Ureter (tissue), 1 donor: Measurements from ENCODE around the gene RGS3. TPM values are rescaled to one million over a fixed set of nuclear protein-coding genes. Genes with fewer than 3 reads are reported as not detected.
"Not testable (repeated sequence)": the region's sequence is repeated elsewhere in the genome, so short reads cannot be mapped to it uniquely, and the experiment has no call there.

Experiments
- DNase-seq: peaks from one replicate; pipeline ENCODE4 v3.0.0-alpha.2; 2020; ENCODE audit warnings: low spot score
- total RNA-seq: library from RNA; stranded (reverse); gene quantifications from one replicate; pipeline ENCODE4 v1.2.4, GENCODE V29; 2023
- donor health status: DM: yes; HTN: yes; CAD: no.

RGS3 gene
- total RNA-seq, 1 donor from 2014 or later: 57.9 TPM

DNA sequence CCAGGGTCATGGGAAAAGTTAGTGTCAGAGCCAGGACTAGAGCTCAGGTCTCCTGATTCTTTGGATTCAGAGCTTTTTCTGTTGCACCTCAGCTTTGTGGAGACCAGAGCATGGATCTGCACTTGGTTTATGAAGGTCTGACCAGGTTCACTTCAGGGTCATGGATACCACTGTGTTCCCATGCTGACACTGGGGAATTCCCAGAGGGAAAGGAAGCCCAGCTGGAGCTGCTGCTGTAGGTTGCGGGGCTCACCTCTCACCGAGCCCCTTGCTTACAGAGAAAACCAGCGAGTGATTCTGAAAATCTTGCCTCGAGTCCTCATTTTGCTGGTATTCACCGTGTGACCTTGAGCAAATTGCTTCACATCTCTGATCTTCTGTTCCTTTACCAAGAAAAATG is 83.0 kb downstream of the RGS3 start:
- DNase-seq: no peak

DNA sequence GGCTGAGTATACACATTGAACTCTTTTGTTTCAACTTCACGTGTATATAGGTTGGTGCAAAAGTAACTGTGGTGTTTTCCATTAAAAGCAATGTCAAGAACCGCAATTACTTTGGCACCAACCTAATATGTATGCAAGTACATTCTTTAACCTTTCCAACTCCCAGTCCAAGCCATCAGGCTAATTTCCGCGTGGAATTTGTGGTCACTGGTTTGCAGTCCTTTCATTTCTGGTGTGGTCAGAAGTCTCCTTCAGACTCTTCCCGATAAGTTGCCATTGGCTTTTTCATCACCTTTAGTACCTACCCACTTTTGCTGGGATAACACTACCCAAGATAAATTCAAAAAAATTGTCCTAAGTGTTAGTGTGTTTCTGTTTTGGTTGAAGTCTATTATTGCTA is 84.0 kb downstream of the RGS3 start:
- no peak for DNase-seq

DNA sequence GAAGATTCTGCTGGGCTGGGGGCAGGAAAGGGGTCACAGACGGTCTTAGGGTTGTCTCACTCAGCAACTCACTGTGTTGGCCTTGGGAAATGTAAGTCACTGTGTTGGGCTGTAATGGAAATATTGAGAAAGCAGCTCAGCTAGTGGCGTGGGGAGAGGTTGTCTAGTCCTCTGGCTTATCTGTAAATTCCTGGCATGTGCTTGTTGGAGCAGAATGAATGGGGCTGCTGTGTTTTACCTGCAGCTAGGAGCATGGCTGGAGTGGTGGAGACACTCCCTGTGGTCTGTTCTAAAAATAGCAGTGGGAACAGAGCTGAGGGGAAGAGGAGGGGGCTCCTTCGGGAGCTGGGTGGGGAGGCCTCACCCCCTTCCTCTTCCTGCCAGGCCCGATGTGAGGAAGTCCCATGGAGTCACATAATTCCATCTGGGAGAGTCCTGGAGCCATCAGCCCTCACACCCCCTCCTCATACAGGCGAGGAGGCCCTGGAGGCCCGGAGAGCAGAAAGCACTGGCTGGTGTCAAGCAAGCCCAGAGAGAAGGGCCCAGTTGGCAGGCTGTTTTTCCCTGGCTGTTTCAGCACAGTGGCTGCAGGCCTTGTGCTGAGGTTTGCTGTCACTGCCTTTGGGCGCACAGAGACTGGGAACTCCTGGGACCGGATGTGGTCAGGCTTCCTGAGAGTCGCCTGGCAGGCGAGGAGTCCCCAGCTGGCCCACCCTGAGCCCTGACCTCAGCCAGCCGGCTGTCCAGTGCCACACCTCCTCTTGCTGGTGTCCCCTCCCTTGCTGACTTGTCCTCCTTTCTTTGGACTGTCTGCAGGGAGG is 84.9 kb downstream of the RGS3 start:
- DNase-seq: no peak

DNA sequence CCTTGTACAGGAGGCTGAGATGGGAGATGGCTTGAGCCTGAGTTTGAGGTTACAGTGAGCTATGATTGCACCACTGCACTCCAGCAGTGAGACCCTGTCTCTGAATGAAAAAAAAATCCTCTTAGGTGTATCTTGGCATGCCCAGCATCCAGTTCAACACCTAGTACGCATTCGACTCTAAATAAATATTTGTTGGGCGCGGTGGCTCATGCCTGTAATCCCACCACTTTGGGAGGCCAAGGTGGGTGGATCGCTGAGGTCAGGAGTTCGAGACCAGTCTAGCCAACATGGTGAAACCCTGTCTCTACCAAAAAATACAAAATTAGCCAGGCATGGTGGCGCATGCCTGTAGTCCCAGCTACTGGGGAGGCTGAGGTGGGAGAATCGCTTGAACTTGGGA is 86.4 kb downstream of the RGS3 start:
- not testable (repeated sequence) for DNase-seq

DNA sequence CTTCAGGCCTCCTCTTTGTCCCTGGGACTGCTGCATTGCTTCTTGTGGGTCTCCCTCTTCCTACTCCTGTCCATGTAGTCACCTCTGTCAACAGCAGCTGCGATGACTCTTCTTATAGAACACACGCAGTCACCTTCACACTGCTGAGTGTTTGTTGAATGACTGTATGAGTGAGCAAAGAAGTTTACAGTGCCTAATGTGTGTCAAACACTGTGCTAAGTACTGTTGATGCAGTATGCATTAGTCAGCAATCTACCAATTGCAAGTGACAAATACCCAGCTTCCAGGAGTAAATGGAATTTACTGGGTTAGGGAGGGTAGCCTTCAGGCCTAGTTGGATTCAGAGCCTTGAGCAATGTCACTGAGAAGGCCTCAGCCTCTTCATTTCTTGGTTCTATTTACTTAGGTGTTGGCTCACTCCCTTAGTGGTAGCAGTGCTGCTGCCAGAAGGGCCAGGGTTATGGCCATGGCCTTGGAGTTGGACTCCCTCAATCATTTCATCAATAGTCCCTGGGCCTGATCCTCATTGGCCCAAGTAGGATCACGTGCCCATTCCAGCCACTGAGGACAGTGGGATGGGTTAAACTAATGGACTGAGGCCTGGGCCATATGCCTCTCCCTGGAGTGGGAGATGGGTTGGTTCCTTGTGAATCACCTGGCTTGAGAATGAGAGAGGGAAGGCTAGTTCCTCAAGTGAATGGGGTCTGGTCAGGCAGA is 93.5 kb downstream of the RGS3 start:
- no peak for DNase-seq

DNA sequence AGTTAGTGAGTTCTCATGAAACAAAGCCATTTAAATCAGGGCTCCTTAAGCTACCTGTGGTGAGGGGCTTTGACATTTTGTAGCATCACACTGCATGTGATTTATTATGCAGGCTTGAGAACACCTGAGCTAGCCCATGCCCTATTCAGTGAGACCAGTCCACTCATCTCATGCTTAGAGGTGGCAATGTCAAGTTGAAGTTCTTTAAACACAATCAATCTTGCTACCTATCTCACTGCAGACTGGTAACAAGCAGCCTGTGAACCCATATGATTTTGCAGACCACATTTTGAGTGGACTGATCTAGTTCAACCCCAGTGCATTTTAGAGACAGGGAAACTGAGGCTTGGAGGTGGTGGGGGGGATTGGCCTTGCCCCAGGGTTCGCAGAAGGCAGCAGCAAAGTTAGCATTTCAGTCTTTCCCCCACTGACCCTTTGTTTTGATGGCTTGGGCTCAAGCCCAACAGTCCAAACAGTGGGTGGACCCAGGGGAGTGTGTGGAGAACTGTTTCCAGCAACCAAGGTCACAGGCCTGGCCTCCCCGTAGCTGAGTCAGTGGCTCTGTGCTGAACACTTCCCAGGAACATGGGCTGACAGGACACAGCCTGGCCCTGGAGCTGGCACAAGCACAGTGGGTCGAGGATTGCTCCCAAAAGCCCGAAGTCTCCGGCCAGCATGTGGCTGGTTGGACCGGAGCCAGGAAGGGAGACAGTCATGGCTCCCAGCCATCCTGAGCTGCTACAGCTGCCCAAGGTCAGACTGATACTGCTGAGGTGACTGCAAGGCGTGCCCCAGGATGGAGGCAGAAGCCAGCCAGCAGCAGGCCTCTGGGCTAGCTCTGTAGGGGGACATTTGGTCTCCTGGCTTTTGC is 95.3 kb downstream of the RGS3 start:
- peak; percentile 72 for DNase-seq

DNA sequence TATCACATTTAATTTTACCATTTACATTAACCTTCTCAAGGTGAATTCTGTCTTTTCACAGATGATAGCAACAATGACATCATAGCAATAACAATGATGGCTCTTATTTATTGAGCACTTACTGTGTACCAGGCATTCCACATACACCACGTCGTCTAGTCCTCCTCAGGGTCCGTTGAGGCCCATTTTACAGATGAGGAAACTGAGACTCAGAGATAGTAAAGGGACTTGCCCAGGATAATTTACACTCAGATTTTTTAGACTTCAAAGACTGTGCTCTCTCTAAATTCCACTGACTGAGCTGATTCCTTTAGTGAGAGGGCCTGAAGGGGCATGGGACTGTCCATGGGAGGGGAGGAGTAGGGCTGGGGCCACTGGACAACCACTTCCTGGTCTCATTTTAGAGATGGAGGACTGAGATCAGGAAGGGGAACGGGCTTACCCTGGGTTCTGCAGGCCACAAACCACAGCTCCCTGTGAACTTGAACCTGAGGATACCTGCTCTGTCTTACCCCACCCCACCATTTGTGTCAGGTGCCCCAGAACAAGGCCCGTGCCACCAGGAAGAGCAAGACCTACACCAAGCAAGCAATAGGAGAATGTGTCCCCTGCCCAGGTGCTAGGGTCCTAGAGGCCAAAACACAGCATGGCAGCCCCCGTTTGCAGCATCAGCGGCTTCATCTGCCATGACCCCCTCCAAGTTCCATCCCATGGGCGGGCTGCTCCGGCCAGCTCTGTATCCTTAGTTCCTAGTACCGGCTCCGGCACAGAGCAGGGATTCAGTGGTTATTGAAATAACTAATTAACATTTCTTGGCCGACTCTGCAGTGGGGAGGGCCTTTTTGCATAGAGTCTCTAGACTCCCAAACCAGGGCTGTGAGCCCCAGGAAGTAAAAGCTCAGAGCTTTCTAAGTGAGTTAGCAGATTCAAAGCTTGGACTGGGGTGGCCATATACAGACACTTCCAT is 96.6 kb downstream of the RGS3 start:
- no peak for DNase-seq

DNA sequence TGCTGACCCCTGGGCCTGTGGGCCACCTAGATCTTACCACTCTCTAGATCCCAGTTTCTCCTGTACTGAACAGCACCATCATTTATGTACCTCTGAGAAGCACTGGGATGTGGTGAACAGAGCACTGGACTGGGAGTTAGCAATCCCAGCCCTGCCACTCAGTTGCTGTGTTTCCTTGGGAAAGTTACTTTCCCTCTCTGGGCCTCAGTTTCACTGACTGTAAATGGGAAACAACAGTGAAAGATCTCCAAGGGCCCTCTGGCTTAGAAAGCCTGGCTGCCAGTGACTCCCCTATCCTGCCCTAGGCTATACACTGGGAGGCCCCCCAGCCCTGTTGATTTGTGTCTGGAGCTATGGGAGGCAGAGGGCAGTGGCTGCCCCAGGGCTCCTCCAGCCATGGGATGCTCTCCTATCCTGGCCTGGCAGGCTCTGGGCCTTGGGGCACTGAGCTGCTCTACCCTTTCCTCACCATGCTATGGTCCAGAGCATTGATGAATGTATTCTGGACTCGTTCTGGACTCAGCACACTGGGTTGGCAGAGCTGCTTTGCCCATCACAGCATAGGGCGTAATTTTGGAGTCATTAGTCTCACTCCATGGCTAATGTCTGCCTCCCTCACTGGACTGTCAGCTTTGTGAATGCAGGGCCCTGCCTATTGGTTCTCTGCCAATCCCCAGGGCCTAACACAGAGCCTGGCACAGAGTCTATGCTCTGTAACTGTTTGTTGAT is 99.3 kb downstream of the RGS3 start:
- DNase-seq: no peak

DNA sequence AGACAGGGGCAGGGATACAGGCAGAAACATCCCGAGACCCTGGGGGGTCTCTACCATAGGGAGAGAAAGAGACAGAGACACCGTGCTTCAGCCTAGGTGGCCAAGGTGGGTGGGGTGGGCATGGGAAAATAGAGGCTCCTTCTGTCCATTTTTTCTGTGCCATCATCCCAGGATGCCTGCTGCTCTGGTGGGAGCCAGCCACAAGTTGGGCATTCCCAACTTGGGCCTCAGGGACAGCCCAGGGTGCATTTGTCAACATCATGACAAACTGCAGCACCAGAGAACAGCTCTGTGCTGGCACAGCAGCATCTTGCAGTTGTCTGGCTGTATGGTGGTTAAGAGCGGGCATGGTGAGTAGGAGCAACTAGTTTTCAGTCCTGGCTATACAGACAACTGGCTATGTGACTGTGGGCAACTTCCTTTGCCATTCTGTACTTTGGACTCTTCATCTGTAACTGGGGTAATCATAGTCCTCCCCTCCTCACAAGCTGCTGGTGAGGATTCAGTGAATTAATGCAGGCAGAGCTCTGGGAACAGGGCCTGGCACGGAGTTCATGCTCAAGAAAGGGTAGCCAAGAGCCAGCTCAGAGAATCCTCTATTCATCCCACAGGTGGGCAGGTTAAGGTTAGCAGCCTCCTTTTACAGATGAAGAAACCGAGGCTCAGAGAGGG is 100.4 kb downstream of the RGS3 start:
- no peak for DNase-seq

DNA sequence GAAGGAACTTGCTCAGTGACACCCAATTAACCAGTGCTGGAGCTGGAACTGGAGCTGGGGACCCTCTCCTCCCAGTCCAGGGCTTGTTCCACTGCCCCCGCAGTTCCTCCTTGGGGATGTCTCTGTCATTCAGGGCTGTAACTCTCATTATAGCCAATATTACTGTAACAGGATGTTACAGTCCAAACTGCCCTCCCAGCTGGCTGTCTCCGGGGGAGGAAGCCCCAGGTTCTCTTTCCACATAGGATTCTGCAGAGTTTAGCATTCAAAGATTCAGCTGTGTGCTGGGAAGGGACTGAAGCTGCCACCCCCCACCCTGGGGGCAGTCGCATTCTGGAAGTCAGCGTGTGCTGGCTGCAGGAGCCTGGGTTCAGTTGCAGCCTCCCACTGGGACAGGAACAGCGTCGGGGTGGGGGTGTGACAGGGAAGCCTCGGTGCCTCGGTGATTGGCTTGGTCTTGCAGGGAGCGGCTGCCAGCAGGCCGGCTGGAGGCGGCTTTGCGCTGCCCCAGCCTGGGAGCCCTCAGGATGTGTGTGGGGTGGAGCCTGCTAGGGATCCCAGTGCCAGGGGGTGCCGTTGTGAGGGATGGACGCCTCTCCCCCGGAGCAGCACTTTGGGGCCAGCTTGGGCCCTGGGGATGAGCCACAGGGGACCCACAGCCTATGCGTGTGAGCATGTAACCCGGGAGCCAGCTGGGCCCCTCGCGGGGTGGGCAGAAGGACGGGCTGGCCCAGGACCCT is 101.1 kb downstream of the RGS3 start:
- DNase-seq: peak; percentile 84

DNA sequence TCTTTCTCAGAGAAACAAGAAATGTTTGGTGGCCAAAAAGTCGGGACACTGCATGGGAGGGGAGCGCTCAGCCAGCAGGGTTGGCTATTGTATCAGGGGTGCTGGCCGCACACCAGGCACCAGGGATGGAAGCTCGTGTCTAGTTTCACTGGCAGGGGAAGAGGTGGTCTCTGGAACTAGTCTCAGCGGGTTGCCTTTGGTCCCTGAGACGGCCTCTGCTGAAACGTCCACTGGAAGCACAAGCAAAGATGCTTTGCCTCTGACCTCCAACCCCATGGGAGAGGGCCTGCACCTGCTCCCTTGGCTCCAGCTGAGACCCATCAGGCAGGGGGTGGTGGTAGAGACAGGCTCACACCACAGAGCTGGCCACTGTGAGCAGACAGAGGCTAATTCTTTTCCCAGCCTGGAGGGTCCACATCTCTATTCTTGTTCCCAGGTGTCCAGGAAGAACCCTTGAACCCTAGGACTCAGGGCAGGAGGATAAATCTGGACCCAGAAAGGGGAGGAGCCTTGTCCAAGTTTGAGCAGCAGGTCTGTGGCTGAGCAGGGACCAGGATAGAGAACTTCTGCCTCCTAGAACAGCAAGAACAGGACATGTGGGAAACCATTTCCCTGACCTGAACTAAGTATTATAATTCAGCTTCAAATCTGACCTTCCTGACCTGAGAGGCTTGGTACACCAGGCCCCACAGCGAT is 102.6 kb downstream of the RGS3 start:
- DNase-seq: peak; percentile 42

DNA sequence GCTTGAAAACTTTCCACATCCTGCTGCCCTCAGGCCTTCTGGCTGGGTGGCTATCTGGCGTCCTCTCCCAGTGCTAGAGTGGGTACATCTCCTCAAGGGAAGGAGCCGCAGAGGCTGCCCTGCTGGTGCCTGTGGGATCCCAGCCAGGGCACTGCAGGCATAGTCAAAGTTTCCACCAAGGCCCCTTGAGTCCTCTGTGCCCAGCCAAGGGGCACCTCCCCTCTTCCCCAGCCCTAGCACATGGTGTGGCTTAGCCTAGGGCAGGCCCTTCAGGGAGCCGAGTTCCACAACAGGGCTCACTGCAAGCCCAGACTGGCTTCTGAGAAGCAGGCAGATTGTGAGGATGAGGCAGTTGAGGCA is 103.2 kb downstream of the RGS3 start:
- DNase-seq: peak; percentile 47

DNA sequence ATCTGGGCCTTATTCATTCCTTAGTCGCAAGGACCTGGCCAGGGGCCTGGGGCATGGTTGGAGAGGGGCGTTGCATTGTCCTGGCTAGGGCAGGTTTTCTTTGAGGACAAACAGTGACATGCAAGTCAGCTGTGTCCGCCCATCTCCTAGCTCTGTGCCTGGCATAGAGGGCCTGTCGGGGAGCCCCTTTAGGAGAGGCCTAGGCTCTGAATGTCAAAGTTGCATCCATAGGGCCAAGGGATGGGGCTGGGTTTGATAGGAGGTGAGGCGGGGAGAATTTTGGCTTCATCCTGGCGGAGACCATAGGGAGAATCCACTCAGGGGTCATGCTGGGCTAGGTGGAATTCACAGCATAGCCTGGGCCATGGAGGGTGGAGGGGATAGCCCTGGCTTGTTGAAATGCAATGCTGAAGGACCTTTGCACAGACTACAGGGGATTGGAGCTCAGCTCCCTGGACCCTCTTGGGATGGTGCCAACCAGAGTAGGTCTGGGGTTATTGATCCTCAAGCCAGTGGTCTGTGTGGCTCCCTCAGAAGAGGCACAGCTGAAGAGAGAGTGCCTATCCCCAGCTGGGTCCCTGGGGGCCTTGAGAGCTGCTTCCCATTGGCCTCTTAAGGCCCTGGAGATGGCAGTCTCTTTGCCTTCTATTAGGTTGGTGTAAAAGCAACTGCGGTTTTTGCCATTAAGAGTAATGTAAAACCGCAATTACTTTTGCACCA is 104.0 kb downstream of the RGS3 start:
- peak; percentile 43 for DNase-seq

DNA sequence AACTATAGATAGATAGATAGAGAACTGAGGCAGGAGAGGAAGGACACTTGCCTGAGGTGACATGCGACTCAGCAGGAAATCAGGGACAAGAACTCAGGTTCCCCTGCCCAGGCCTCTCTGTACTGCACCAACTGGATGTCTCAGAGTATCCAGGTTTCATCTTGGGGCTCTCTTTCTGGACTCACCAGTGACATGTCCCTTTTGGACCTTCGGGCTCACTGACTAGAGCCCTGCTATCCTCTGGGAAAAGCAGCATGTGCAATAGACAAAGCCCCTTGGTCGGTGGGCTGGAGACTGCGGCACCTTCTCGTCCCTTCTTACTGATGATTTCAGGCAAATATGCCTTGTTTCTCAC is 104.5 kb downstream of the RGS3 start:
- peak; percentile 37 for DNase-seq

DNA sequence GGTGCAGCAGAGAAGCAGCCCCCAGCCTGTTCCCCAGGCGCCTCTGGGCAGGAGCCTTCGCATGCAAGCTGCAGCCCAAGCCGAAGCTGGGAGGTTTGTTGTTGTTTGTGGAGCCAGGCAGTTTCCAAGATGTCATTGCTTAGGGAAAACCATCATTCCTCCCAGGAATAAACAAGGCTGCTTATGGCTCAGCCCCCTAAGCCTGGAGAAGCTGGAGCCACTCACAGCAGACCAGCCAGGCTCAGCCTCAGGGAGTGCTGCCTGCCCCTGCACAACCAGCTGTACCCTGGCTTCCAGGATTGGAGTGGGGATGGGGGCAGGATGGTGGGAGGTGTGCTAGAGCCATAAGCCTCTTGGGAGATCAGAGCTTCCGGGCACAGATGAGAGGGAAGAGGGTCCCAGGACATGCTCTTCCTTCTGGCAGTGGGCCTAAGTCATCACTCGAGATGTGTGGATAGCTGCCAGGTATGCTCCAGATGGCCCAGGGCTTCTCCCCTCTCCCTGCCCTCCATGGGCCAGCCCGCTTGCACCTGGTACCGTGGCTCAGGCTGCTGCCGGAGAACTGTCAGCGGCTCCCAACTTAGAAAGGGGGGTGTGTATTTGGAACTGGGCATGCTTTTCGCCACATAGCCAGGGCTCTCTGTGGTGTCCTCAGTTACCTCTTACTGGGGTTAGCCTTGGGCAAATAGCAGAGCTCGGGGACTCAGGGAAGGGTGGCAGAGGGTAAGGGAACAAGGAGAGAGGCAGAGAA is 105.2 kb downstream of the RGS3 start:
- DNase-seq: peak; percentile 41

DNA sequence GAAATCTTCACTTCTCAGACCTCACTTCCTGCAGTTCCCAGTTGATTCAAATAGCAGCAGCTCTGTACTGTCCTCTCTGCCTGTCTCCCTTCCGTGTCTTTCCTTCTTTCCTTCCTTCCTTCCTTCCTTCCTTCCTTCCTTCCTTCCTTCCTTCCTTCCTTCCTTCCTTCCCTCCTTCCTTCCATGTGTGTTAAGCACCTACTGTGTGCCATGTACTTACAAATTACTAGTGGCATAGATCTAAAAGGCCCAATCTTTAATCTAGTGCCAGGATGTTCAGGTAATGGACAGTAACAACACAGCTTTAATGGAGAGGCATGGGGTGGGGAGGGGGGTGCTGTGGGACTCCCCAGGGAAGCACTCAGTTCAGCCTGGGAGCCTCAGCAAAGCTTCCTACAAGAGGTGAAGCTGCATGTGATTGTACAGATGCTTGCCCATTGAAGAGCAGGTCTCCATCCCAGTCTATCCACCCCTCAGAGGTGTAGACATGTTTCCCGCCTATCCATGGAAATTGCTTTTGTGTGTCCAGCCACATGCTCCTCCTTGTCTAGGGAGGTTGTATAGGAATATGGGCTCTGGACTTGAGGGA is 106.0 kb downstream of the RGS3 start:
- peak; percentile 34 for DNase-seq

DNA sequence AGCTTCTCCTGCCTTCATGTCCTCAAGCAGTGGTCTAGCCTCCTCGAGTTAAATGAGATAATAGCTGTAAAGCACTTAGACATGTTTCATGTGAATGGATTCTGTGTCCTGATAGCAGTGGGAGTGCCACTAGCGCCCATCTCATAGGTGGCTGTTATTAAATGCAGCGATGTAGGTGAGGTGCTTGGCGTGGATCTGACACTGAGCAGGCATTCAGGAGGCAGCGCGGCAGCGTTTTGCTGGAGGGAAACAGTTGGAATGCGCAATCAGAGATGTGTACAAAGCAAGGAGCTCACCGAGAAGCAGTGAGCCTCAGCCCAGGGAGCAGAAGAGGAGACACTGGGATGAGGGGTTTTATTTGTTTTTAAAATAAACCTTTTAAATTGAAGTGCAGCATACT is 106.6 kb downstream of the RGS3 start:
- no peak for DNase-seq
